HEK293 (cell line): Measurements from ENCODE around the gene MINDY2.

ENCODE experiments used
- CTCF ChIA-PET: fragments of 350-600 bp; formaldehyde crosslinking; extraction: SDS; loops from one replicate; lab custom pipeline; 2021; ENCODE audit warnings: antibody characterized with exemption; lab: Yijun Ruan, JAX
- POLR2A ChIA-PET: fragments of 300-600 bp; formaldehyde crosslinking; extraction: SDS; loops from one replicate; lab custom pipeline; 2020; ENCODE audit warnings: antibody characterized with exemption, inconsistent platforms; lab: Yijun Ruan, JAX
- H3K27ac ChIP-seq: fragments of 200-500 bp; sonication (Bioruptor generic); 2 replicates; pipeline ENCODE4 v1.5.1; 2014; ENCODE audit warnings: low read depth, low read length, control low read depth, inconsistent platforms; ENCODE audit errors: extremely low read depth
- H3K36me3 ChIP-seq, 2 experiments: fragments of 200-500 bp in 1 of 2; sonication (Bioruptor generic) in 1 of 2; 1 replicate in 1 of 2; 2 replicates in 1 of 2; pipeline ENCODE4 v1.5.1; 2014 to 2017; ENCODE audit warnings: inconsistent platforms in 2 of 2, low read length in 2 of 2; ENCODE audit not compliant: control insufficient read depth in 2 of 2, insufficient read depth in 1 of 2
- H3K4me1 ChIP-seq: fragments of 200-500 bp; sonication (Bioruptor generic); 2 replicates; pipeline ENCODE4 v1.5.1; 2014; ENCODE audit warnings: mild to moderate bottlenecking, low read length, inconsistent platforms; ENCODE audit not compliant: control insufficient read depth, insufficient read depth
- H3K4me3 ChIP-seq: 2 replicates; pipeline ENCODE4 v1.5.1; 2011; ENCODE audit warnings: low read depth, mild to moderate bottlenecking, control low read depth, low read length, moderate library complexity
- H3K9me3 ChIP-seq: fragments of 200-500 bp; sonication (Bioruptor generic); 2 replicates; pipeline ENCODE4 v1.5.1; 2014; ENCODE audit warnings: low read depth, low read length, inconsistent platforms; ENCODE audit not compliant: control insufficient read depth, insufficient read depth
- HOXC10 ChIP-seq: sonication (generic); formaldehyde crosslinking; IDR thresholded peaks from 2 replicates; pipeline ENCODE4 v1.8.1; 2023; ENCODE audit warnings: mild to moderate bottlenecking, missing genetic modification reagents
- IKZF3 ChIP-seq: fragments of 450-650 bp; IDR thresholded peaks from 2 replicates; pipeline ENCODE4 v1.5.0; 2018; ENCODE audit warnings: missing biosample characterization, mild to moderate bottlenecking, missing genetic modification characterization, moderate library complexity
- KLF10 ChIP-seq: fragments of 450-650 bp; IDR thresholded peaks from 2 replicates; pipeline ENCODE4 v1.5.1; 2018; ENCODE audit warnings: missing biosample characterization, mild to moderate bottlenecking, missing genetic modification characterization
- OSR2 ChIP-seq: fragments of 450-650 bp; formaldehyde crosslinking; IDR thresholded peaks from 2 replicates; pipeline ENCODE4 v1.5.1; 2016; ENCODE audit warnings: missing biosample characterization, missing genetic modification characterization
- ZNF132 ChIP-seq: fragments of 450-650 bp; formaldehyde crosslinking; IDR thresholded peaks from 2 replicates; pipeline ENCODE4 v1.5.1; 2017; ENCODE audit warnings: missing biosample characterization, missing genetic modification characterization, borderline replicate concordance
- ZNF16 ChIP-seq: fragments of 450-650 bp; formaldehyde crosslinking; IDR thresholded peaks from 2 replicates; pipeline ENCODE4 v1.5.1; 2016; ENCODE audit warnings: low read depth, missing biosample characterization, missing genetic modification characterization
- ZNF544 ChIP-seq: fragments of 450-650 bp; formaldehyde crosslinking; IDR thresholded peaks from 2 replicates; pipeline ENCODE4 v1.5.0; 2017; ENCODE audit warnings: missing biosample characterization, missing genetic modification characterization
- ZNF560 ChIP-seq: fragments of 450-650 bp; formaldehyde crosslinking; IDR thresholded peaks from 2 replicates; pipeline ENCODE4 v1.5.1; 2017; ENCODE audit warnings: missing biosample characterization, missing genetic modification characterization, borderline replicate concordance
- ZNF707 ChIP-seq: fragments of 450-650 bp; formaldehyde crosslinking; IDR thresholded peaks from 2 replicates; pipeline ENCODE4 v1.5.1; 2016; ENCODE audit warnings: missing biosample characterization, missing genetic modification characterization
- TF ChIP-seq, protein P1 (sequence below): fragments of 450-650 bp; formaldehyde crosslinking; IDR thresholded peaks from 2 replicates; pipeline ENCODE4 v1.5.1; 2016; ENCODE audit warnings: missing biosample characterization, missing genetic modification characterization
- TF ChIP-seq, protein P2 (sequence below): fragments of 450-650 bp; formaldehyde crosslinking; IDR thresholded peaks from 2 replicates; pipeline ENCODE4 v1.5.1; 2016; ENCODE audit warnings: missing biosample characterization, missing genetic modification characterization
- TF ChIP-seq, protein P3 (sequence below): fragments of 450-650 bp; formaldehyde crosslinking; IDR thresholded peaks from 2 replicates; pipeline ENCODE4 v1.5.1; 2016; ENCODE audit warnings: missing biosample characterization, missing genetic modification characterization
- TF ChIP-seq, protein P4 (sequence below): fragments of 450-650 bp; formaldehyde crosslinking; IDR thresholded peaks from 2 replicates; pipeline ENCODE4 v1.5.1; 2016; ENCODE audit warnings: missing biosample characterization, missing genetic modification characterization, borderline replicate concordance

MINDY2 gene

DNA sequence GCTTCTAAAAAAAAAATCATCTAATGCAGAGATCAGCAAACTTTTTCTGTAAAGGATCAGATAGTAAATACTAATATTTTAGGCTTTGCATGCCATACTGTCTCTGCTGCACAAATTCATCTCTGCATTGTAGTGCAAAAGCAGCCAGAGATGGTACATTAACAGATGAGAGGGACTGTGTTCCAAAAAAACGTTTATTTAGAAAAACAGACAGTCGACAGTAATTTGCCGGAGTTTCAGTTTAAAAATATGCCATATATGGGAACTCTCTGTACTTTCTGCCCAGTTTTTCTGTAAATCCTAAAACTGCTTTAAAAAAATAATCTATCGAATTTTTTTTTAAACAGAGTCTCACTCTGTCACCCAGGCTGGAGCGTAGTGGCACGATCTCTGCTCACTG is 14.3 kb downstream of the MINDY2 start:
- Histone ChIP-seq H3K27ac (no peak overlapping the region), H3K4me1 (no peaks in the 10 kb centered on the region), H3K9me3 (no peaks in the 10 kb centered on the region), H3K4me3 (no peak overlapping the region), H3K36me3 (no peaks in the 10 kb centered on the region; a peak in 1 of 3 replicates)
- CTCF ChIA-PET = no interaction called here
- TF ChIP-seq, protein P1, sequence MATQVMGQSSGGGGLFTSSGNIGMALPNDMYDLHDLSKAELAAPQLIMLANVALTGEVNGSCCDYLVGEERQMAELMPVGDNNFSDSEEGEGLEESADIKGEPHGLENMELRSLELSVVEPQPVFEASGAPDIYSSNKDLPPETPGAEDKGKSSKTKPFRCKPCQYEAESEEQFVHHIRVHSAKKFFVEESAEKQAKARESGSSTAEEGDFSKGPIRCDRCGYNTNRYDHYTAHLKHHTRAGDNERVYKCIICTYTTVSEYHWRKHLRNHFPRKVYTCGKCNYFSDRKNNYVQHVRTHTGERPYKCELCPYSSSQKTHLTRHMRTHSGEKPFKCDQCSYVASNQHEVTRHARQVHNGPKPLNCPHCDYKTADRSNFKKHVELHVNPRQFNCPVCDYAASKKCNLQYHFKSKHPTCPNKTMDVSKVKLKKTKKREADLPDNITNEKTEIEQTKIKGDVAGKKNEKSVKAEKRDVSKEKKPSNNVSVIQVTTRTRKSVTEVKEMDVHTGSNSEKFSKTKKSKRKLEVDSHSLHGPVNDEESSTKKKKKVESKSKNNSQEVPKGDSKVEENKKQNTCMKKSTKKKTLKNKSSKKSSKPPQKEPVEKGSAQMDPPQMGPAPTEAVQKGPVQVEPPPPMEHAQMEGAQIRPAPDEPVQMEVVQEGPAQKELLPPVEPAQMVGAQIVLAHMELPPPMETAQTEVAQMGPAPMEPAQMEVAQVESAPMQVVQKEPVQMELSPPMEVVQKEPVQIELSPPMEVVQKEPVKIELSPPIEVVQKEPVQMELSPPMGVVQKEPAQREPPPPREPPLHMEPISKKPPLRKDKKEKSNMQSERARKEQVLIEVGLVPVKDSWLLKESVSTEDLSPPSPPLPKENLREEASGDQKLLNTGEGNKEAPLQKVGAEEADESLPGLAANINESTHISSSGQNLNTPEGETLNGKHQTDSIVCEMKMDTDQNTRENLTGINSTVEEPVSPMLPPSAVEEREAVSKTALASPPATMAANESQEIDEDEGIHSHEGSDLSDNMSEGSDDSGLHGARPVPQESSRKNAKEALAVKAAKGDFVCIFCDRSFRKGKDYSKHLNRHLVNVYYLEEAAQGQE (tag by site-specific recombination) = no peak
- no peak for TF ChIP-seq OSR2 (tag by site-specific recombination)
- no peak for TF ChIP-seq HOXC10 (CRISPR knock-in tag)
- TF ChIP-seq, protein P2, sequence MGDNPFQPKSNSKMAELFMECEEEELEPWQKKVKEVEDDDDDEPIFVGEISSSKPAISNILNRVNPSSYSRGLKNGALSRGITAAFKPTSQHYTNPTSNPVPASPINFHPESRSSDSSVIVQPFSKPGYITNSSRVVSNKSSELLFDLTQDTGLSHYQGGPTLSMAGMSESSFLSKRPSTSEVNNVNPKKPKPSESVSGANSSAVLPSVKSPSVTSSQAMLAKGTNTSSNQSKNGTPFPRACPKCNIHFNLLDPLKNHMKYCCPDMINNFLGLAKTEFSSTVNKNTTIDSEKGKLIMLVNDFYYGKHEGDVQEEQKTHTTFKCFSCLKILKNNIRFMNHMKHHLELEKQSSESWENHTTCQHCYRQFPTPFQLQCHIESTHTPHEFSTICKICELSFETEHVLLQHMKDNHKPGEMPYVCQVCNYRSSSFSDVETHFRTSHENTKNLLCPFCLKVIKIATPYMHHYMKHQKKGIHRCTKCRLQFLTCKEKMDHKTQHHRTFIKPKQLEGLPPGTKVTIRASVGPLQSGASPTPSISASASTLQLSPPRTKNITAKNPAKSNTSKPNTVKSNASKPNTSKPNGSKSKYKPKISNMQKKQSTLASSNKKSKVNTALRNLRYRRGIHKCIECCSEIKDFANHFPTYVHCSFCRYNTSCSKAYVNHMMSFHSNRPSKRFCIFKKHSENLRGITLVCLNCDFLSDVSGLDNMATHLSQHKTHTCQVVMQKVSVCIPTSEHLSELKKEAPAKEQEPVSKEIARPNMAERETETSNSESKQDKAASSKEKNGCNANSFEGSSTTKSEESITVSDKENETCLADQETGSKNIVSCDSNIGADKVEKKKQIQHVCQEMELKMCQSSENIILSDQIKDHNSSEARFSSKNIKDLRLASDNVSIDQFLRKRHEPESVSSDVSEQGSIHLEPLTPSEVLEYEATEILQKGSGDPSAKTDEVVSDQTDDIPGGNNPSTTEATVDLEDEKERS (tag by site-specific recombination) = no peak
- TF ChIP-seq, protein P3, sequence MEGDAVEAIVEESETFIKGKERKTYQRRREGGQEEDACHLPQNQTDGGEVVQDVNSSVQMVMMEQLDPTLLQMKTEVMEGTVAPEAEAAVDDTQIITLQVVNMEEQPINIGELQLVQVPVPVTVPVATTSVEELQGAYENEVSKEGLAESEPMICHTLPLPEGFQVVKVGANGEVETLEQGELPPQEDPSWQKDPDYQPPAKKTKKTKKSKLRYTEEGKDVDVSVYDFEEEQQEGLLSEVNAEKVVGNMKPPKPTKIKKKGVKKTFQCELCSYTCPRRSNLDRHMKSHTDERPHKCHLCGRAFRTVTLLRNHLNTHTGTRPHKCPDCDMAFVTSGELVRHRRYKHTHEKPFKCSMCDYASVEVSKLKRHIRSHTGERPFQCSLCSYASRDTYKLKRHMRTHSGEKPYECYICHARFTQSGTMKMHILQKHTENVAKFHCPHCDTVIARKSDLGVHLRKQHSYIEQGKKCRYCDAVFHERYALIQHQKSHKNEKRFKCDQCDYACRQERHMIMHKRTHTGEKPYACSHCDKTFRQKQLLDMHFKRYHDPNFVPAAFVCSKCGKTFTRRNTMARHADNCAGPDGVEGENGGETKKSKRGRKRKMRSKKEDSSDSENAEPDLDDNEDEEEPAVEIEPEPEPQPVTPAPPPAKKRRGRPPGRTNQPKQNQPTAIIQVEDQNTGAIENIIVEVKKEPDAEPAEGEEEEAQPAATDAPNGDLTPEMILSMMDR (tag by site-specific recombination) = no peak
- TF ChIP-seq ZNF132 (tag by site-specific recombination) = no peak
- TF ChIP-seq, protein P4, sequence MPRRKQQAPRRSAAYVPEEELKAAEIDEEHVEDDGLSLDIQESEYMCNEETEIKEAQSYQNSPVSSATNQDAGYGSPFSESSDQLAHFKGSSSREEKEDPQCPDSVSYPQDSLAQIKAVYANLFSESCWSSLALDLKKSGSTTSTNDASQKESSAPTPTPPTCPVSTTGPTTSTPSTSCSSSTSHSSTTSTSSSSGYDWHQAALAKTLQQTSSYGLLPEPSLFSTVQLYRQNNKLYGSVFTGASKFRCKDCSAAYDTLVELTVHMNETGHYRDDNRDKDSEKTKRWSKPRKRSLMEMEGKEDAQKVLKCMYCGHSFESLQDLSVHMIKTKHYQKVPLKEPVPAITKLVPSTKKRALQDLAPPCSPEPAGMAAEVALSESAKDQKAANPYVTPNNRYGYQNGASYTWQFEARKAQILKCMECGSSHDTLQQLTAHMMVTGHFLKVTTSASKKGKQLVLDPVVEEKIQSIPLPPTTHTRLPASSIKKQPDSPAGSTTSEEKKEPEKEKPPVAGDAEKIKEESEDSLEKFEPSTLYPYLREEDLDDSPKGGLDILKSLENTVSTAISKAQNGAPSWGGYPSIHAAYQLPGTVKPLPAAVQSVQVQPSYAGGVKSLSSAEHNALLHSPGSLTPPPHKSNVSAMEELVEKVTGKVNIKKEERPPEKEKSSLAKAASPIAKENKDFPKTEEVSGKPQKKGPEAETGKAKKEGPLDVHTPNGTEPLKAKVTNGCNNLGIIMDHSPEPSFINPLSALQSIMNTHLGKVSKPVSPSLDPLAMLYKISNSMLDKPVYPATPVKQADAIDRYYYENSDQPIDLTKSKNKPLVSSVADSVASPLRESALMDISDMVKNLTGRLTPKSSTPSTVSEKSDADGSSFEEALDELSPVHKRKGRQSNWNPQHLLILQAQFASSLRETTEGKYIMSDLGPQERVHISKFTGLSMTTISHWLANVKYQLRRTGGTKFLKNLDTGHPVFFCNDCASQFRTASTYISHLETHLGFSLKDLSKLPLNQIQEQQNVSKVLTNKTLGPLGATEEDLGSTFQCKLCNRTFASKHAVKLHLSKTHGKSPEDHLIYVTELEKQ (tag by site-specific recombination) = no peak
- TF ChIP-seq ZNF707 (tag by site-specific recombination) = no peak
- no peak for TF ChIP-seq ZNF544 (tag by site-specific recombination)
- no peak for TF ChIP-seq ZNF16
- TF ChIP-seq IKZF3 = no peak
- no peak for TF ChIP-seq ZNF560 (tag by site-specific recombination)
- TF ChIP-seq KLF10 (tag by site-specific recombination) = no peak
- POLR2A ChIA-PET = no interaction called here
